Stomach (tissue), 9 donors: ENCODE results near the gene ARRDC5. TPM values are rescaled to one million over a fixed set of nuclear protein-coding genes. Genes with fewer than 3 reads are reported as not detected.

Experiments
- DNase-seq, 2 donors: peaks; one replicate each; pipeline versions ENCODE4 v3.0.0 to v3.0.0-alpha.2; 2013 to 2019
- H3K27ac ChIP-seq, 5 donors: fragments of 200-600 bp in 4 of 5; sonication (generic) in 4 of 5; one replicate each; pipeline ENCODE4 v1.5.1; 2013 to 2019; ENCODE audit warnings: mild to moderate bottlenecking in 1 of 5, moderate library complexity in 1 of 5
- H3K27me3 ChIP-seq, 3 donors: fragments of 200-600 bp; sonication (generic); one replicate each; pipeline ENCODE4 v1.5.1; 2017 to 2019; ENCODE audit warnings: mixed run types in 1 of 3
- H3K36me3 ChIP-seq, 4 donors: fragments of 200-600 bp; sonication (generic); 1 replicate in 3 of 4; 2 replicates in 1 of 4; pipeline ENCODE4 v1.5.1; 2016 to 2019
- H3K4me1 ChIP-seq, 4 donors: fragments of 200-600 bp; sonication (generic); one replicate each; pipeline ENCODE4 v1.5.1; 2016 to 2019
- H3K4me3 ChIP-seq, 4 donors: fragments of 200-600 bp; sonication (generic) in 3 of 4; one replicate each; pipeline ENCODE4 v1.5.1; 2016 to 2019; ENCODE audit warnings: mild to moderate bottlenecking in 1 of 4
- H3K9me3 ChIP-seq, 4 donors: fragments of 200-600 bp; sonication (generic); one replicate each; pipeline ENCODE4 v1.5.1; 2016 to 2019
- CTCF ChIP-seq, 7 experiments: fragments of 450-650 bp in 4 of 7; fragments of 200-600 bp in 3 of 7; sonication (generic) in 3 of 7; IDR thresholded peaks; one replicate each; pipeline ENCODE4 v1.5.1; 2016 to 2019; ENCODE audit warnings: antibody characterized with exemption in 7 of 7, control low read depth in 2 of 7, mild to moderate bottlenecking in 1 of 7
- EP300 ChIP-seq: sonication (generic); formaldehyde crosslinking; IDR thresholded peaks from one replicate; pipeline ENCODE4 v1.6.1; 2017; ENCODE audit warnings: antibody characterized with exemption
- POLR2A ChIP-seq, 4 donors: fragments of 450-650 bp; IDR thresholded peaks; one replicate each; pipeline ENCODE4 v1.6.1; 2016; ENCODE audit warnings: antibody characterized with exemption in 4 of 4, control low read depth in 2 of 4, mild to moderate bottlenecking in 1 of 4, moderate library complexity in 1 of 4
- POLR2AphosphoS5 ChIP-seq, 3 donors: sonication (generic); formaldehyde crosslinking; IDR thresholded peaks; one replicate each; pipeline ENCODE4 v1.6.1; 2016; ENCODE audit warnings: antibody characterized with exemption in 3 of 3
- WGBS, 5 donors: extraction: QIAGEN DNeasy Blood & Tissue Kit in 3 of 5; methylation state at CpG; one replicate each; pipeline versions ENCODE4 v1.1.5 to v1.1.7; 2013 to 2018; 5-methylcytosine and 5-hydroxymethylcytosine counted together
- intact Hi-C: fragments of 100-400 bp; cut with DNase I; formaldehyde crosslinking; loops from one replicate; pipeline ENCODE4 v1.15.1; 2023; ENCODE audit warnings: low total_unique reads
- polyA plus RNA-seq, 3 donors: library from polyadenylated mRNA; stranded (reverse); fragments of 200-250 nt; gene quantifications; one replicate each; pipeline ENCODE4 v1.2.3, GENCODE V29; 2013
- total RNA-seq, 5 donors: library from RNA; depleted of rRNA; stranded (reverse); fragments of >200 nt; gene quantifications; one replicate each; pipeline versions ENCODE4 v1.1.0 to v1.2.3, GENCODE V29; 2014 to 2016
- donor health status: healthy with polysubstance abuse.
- donor health status: Bipolar disorder and iron deficiency.
- donor health status: healthy.

ARRDC5 gene
- total and polyA plus RNA-seq, 8 donors = 0.20 to 0.73 TPM; not detected in 6

GRCh38 chr19:4878491-4878968, 24.2 kb downstream of the ARRDC5 start:
- H3K4me1 ChIP-seq = peaks cover 0 to 16% (median 10%) of the 10 kb centered on the region in 4 donors
- WGBS, 5 donors = 42 to 60% (median 51%) methylated on average over 23 of the region's 23 CpGs
- TF ChIP-seq CTCF (IDR thresholded peaks at IDR 0.05) (no peak), EP300 (no peak), POLR2A (IDR thresholded peaks at IDR 0.05) (no peak), POLR2AphosphoS5 (IDR thresholded peaks at IDR 0.05) (no peak)
- peak overlapping the region in 3 of 5 donors; percentile 53 to 57 (median 54) for H3K27ac ChIP-seq
- DNase-seq = peak in 1 of 2 donors; percentile 47
- intact Hi-C loops = no loop called here
- no peaks in the 10 kb centered on the region for H3K36me3 ChIP-seq
- H3K9me3 ChIP-seq = no peaks in the 10 kb centered on the region
- H3K4me3 ChIP-seq = no peak overlapping the region
- H3K27me3 ChIP-seq = peaks cover 0 to 14% (median 0%) of the 10 kb centered on the region in 3 donors

GRCh38 chr19:4877753-4878490, 24.8 kb downstream of the ARRDC5 start:
- H3K27ac ChIP-seq = peak overlapping the region in 3 of 5 donors; percentile 53 to 57 (median 54)
- 36 to 59% (median 52%) methylated on average over 14 to 30 of the region's 30 CpGs for WGBS, 5 donors
- H3K36me3 ChIP-seq = no peaks in the 10 kb centered on the region
- H3K9me3 ChIP-seq = no peaks in the 10 kb centered on the region
- intact Hi-C loops = no loop called here
- peaks cover 0 to 16% (median 10%) of the 10 kb centered on the region in 4 donors for H3K4me1 ChIP-seq
- peak in 1 of 2 donors; percentile 31 for DNase-seq
- H3K27me3 ChIP-seq = peaks cover 0 to 14% (median 0%) of the 10 kb centered on the region in 3 donors
- no peak overlapping the region for H3K4me3 ChIP-seq
- TF ChIP-seq CTCF (IDR thresholded peaks at IDR 0.05) (no peak), POLR2AphosphoS5 (IDR thresholded peaks at IDR 0.05) (peak in 1 of 3 donors; percentile 12), EP300 (peak; percentile 29)

GRCh38 chr19:4873930-4874329, 28.8 kb downstream of the ARRDC5 start:
- peaks cover 0 to 14% (median 0%) of the 10 kb centered on the region in 3 donors for H3K27me3 ChIP-seq

GRCh38 chr19:4871711-4872110, 31.0 kb downstream of the ARRDC5 start:
- TF ChIP-seq CTCF (IDR thresholded peaks at IDR 0.05) = no peak
- Histone ChIP-seq H3K27me3 (no peaks in the 10 kb centered on the region), H3K36me3 (no peaks in the 10 kb centered on the region), H3K4me1 (peaks cover 2 to 26% (median 7%) of the 10 kb centered on the region in 4 donors), H3K9me3 (no peaks in the 10 kb centered on the region), H3K4me3 (no peak overlapping the region), H3K27ac (no peak overlapping the region)
- WGBS, 5 donors = 52 to 83% (median 70%) methylated on average over 6 of the region's 6 CpGs
- no peak for DNase-seq
- intact Hi-C loops = loop anchor here (5.0 kb wide), 2 partner anchors 41 to 161 kb away; no protein-coding TSS in a partner anchor

More at GRCh38 chr19:4873930-4874329, 28.8 kb downstream of the ARRDC5 start:
- no peak for TF ChIP-seq EP300
- TF ChIP-seq POLR2A (IDR thresholded peaks at IDR 0.05) = no peak
- no peak for TF ChIP-seq POLR2AphosphoS5 (IDR thresholded peaks at IDR 0.05)
- Histone ChIP-seq H3K27ac (no peak overlapping the region), H3K4me1 (peaks cover 0 to 32% (median 10%) of the 10 kb centered on the region in 4 donors), H3K4me3 (no peak overlapping the region), H3K36me3 (no peaks in the 10 kb centered on the region), H3K9me3 (no peaks in the 10 kb centered on the region)
- intact Hi-C loops = loop anchor here (5.0 kb wide), 2 partner anchors 38 to 158 kb away; no protein-coding TSS in a partner anchor
- WGBS, 5 donors = 82 to 91% (median 87%) methylated on average over 3 of the region's 3 CpGs
- DNase-seq = no peak
